HEK293T (cell line): ENCODE results near the gene TPRA1.
"Not testable (repeated sequence)": the region's sequence is repeated elsewhere in the genome, so short reads cannot be mapped to it uniquely, and the experiment has no call there.

Experiments used
- CTCF ChIA-PET: fragments of 350-600 bp; formaldehyde crosslinking; extraction: SDS; loops from one replicate; lab custom pipeline; 2021; ENCODE audit warnings: antibody characterized with exemption, inconsistent platforms; lab: Yijun Ruan, JAX
- POLR2A ChIA-PET: fragments of 350-600 bp; formaldehyde crosslinking; extraction: SDS; loops from one replicate; lab custom pipeline; 2020; ENCODE audit warnings: antibody characterized with exemption, inconsistent platforms; lab: Yijun Ruan, JAX
- DNase-seq: peaks from one replicate; pipeline ENCODE4 v3.0.0; 2012; ENCODE audit warnings: mixed read lengths; ENCODE audit errors: extremely low spot score
- ARNT ChIP-seq: fragments of 450-650 bp; IDR thresholded peaks from 2 replicates; pipeline ENCODE4 v1.6.1; 2017; ENCODE audit warnings: mild to moderate bottlenecking
- BHLHE40 ChIP-seq: fragments of 450-650 bp; IDR thresholded peaks from 2 replicates; pipeline ENCODE4 v1.6.1; 2016; ENCODE audit warnings: mild to moderate bottlenecking, moderate library complexity, borderline replicate concordance
- CTBP1 ChIP-seq: fragments of 450-650 bp; IDR thresholded peaks from 2 replicates; pipeline ENCODE4 v1.6.1; 2016; ENCODE audit warnings: borderline replicate concordance
- ELF4 ChIP-seq: fragments of 450-650 bp; IDR thresholded peaks from 2 replicates; pipeline ENCODE4 v1.6.1; 2017; ENCODE audit warnings: antibody characterized with exemption
- FOXA1 ChIP-seq: fragments of 450-650 bp; IDR thresholded peaks from 2 replicates; pipeline ENCODE4 v1.6.1; 2016; ENCODE audit warnings: mild to moderate bottlenecking
- FOXK2 ChIP-seq: fragments of 450-650 bp; IDR thresholded peaks from 2 replicates; pipeline ENCODE4 v1.6.1; 2016; ENCODE audit warnings: mild to moderate bottlenecking
- FOXM1 ChIP-seq: fragments of 450-650 bp; IDR thresholded peaks from 2 replicates; pipeline ENCODE4 v1.6.1; 2017; ENCODE audit warnings: mild to moderate bottlenecking, borderline replicate concordance
- HDGF ChIP-seq: fragments of 450-650 bp; IDR thresholded peaks from 2 replicates; pipeline ENCODE4 v1.6.1; 2017; ENCODE audit warnings: antibody characterized with exemption, borderline replicate concordance
- L3MBTL2 ChIP-seq: fragments of 450-650 bp; conservative IDR thresholded peaks from 2 replicates; pipeline ENCODE4 v1.6.1; 2016; ENCODE audit warnings: mild to moderate bottlenecking
- LEF1 ChIP-seq: fragments of 450-650 bp; IDR thresholded peaks from 2 replicates; pipeline ENCODE4 v1.6.1; 2017; ENCODE audit warnings: mild to moderate bottlenecking, borderline replicate concordance
- NFRKB ChIP-seq: fragments of 450-650 bp; IDR thresholded peaks from 2 replicates; pipeline ENCODE4 v1.6.1; 2016; ENCODE audit warnings: mild to moderate bottlenecking, moderate library complexity
- SP1 ChIP-seq: fragments of 450-650 bp; IDR thresholded peaks from 2 replicates; pipeline ENCODE4 v1.6.1; 2017
- SUZ12 ChIP-seq: fragments of 450-650 bp; IDR thresholded peaks from 2 replicates; pipeline ENCODE4 v1.6.1; 2016; ENCODE audit warnings: mild to moderate bottlenecking
- TARDBP ChIP-seq: fragments of 450-650 bp; IDR thresholded peaks from 2 replicates; pipeline ENCODE4 v1.6.1; 2016
- ZNF384 ChIP-seq: fragments of 450-650 bp; IDR thresholded peaks from 2 replicates; pipeline ENCODE4 v1.6.1; 2016
- TF ChIP-seq, protein P1 (sequence below): fragments of 450-650 bp; IDR thresholded peaks from 2 replicates; pipeline ENCODE4 v1.6.1; 2016

The TPRA1 gene

GRCh38 chr3:127532561-127533203 lies 57.9 kb downstream of the TPRA1 start:
- CTCF ChIA-PET = interaction anchor here (0.8 kb wide), 1 partner anchor 42 kb away, joined by 4 read pairs; no protein-coding TSS in a partner anchor
- no peak for TF ChIP-seq FOXA1
- no peak for TF ChIP-seq HDGF
- no peak for TF ChIP-seq CTBP1
- no peak for TF ChIP-seq L3MBTL2
- no peak for TF ChIP-seq SP1
- POLR2A ChIA-PET = no interaction called here
- DNase-seq = no peak

DNA sequence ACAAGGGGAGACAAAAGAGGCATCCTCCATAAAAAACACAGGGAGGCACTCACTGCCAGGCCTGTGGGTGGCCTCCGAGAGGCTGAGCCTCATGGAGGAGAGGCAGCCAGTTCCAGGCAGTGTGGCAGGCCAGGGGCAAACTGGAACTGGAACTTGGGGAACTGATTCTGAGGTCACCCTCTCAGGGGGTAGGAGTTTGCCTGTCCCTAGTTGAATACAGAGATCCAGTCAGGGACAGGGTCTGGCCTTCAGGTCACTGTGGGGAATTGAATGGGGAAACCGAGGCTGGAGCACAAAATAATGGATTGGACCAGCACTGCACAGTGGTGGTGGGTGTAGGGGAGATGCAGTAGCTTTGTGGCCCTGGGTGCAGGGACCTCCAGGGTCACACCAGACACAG lies 58.7 kb downstream of the TPRA1 start:
- TF ChIP-seq L3MBTL2 (no peak), NFRKB (no peak), FOXM1 (no peak), SP1 (no peak), HDGF (no peak), ZNF384 (no peak), ARNT (no peak), CTBP1 (no peak), FOXK2 (no peak), ELF4 (no peak), TARDBP (no peak), SUZ12 (no peak), BHLHE40 (no peak), FOXA1 (no peak), LEF1 (no peak)
- TF ChIP-seq, protein P1, sequence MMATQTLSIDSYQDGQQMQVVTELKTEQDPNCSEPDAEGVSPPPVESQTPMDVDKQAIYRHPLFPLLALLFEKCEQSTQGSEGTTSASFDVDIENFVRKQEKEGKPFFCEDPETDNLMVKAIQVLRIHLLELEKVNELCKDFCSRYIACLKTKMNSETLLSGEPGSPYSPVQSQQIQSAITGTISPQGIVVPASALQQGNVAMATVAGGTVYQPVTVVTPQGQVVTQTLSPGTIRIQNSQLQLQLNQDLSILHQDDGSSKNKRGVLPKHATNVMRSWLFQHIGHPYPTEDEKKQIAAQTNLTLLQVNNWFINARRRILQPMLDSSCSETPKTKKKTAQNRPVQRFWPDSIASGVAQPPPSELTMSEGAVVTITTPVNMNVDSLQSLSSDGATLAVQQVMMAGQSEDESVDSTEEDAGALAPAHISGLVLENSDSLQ = no peak
- ChIA-PET CTCF (interaction anchor here (0.8 kb wide), 1 partner anchor 43 kb away, joined by 4 read pairs; no protein-coding TSS in a partner anchor), POLR2A (no interaction called here)
- no peak for DNase-seq

- POLR2A ChIA-PET, CTCF ChIA-PET, DNase-seq: not testable (repeated sequence)
Observed at GRCh38 chr3:127530863-127531262, 59.7 kb downstream of the TPRA1 start.

GRCh38 chr3:127529346-127530188 lies 61.0 kb downstream of the TPRA1 start:
- ChIA-PET POLR2A (no interaction called here), CTCF (no interaction called here)
- TF ChIP-seq FOXA1 = no peak
- TF ChIP-seq LEF1 = no peak
- no peak for TF ChIP-seq SUZ12
- TF ChIP-seq SP1 = no peak
- no peak for TF ChIP-seq HDGF
- no peak for TF ChIP-seq FOXK2
- TF ChIP-seq BHLHE40 = no peak
- no peak for DNase-seq

- DNase-seq = no peak
- CTCF ChIA-PET = no interaction called here
- TF ChIP-seq FOXA1 (no peak), LEF1 (no peak), ELF4 (no peak), ARNT (no peak), L3MBTL2 (no peak), SP1 (no peak), SUZ12 (no peak), TARDBP (no peak), FOXM1 (no peak), NFRKB (no peak)
- TF ChIP-seq, protein P1 = no peak
- POLR2A ChIA-PET = no interaction called here
Observed at GRCh38 chr3:127525373-127525772, 65.2 kb downstream of the TPRA1 start.

DNA sequence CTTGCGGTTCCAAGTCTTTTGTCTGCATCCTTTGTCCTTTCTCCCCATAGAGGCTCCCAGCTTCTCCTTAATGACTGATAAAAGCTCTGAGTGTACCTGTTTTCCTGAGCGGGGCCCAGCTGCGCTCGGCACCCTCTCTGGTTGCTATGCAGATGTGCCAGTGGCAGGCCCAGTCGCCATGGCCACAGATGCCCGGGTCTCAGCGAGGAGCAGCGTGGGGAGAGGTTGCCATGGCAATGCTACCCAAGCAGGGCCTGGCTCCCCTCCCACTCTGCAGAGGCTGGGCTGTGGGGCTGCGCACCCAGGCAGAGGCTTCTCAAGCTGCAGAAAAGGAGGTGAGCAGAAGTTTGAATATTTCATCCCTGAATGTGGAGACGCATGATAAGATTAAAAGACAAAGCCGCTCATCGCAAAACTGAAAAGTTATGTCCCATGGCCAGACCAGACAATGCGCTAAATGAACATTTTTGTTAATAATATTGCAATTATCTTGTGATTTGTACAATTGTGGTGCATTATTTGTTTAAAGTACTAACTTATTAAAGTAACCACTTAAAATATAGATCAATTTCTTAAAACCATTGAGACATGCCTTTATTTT lies 66.1 kb downstream of the TPRA1 start:
- TF ChIP-seq FOXM1 (no peak), FOXK2 (no peak), ARNT (no peak), BHLHE40 (no peak), ZNF384 (no peak), HDGF (no peak), LEF1 (no peak), L3MBTL2 (no peak), SP1 (no peak), ELF4 (no peak), TARDBP (no peak), SUZ12 (no peak), NFRKB (no peak)
- TF ChIP-seq, protein P1 = no peak
- ChIA-PET CTCF (no interaction called here), POLR2A (no interaction called here)
- no peak for DNase-seq
